HG03039 (cell line): ENCODE measurements around the gene CLMN.

Experiments used
- ATAC-seq: cut with Tn5 transposase; IDR thresholded peaks from one replicate; pipeline ENCODE4 v1.9.1; 2021; ENCODE audit warnings: mild to moderate bottlenecking, moderate library complexity; ENCODE audit not compliant: unreplicated experiment

Gene CLMN

DNA sequence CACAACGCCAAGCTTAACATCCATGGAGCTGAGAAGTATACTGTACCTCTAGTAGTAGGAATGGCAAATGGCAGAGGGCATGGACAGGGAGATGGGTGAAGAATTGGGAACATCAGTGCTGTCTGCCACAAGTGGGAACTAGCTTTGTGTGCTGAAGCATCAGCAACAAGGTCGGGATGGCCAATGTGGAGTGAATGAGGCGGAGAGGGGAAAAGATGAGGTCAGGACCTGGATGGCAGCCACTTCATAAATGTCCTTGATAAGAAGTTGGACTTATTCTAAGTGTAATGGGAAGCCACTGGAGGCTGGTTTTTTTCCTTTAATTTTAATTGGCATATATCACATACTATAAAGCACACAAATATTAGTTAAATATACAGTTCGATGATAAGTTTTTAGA lies 21.9 kb upstream of the CLMN start:
- ATAC-seq, result no peak

DNA sequence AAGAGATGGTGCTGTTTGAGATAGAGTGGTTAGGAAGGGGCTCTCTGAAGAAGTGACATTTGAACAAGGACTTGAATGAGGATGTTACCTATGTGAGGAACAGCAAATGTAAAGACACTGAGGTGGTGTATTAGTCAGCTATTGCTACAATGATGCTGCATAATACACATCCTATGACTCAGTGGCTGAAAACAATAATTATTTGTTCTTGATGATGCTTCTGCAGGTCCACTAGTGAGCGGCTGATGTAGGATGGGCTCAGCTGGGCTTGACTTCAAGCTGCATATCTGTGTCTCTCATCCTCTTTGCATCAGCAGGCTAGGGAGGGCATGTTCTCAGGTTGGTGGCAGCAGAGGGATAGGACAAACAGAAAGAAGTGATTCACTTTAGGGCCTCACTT lies 21.4 kb upstream of the CLMN start:
- ATAC-seq, result no peak

DNA sequence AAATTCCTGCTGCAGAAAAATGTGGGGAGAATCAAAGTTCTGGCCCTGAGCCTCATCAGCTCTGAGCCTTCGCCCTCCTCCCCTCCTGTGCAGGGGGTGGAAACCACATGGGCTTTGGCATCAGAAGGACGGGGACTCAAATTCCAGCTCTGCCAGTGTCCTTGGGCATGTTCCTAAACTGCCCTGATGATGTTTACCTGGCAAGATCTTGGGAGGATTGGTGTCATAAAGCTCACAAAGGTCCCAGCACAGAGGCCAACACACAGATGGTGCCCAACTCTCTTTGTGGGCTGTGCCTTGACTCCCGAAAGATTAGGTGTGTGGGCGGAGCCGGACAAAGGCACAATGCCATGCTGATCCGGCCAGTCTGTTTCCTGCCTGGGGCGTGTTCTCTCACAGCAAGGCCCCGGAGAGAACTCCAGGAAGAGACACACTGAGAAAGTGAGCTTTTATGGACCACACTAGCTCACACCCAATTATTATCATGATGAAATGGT lies 20.5 kb upstream of the CLMN start:
- no peak for ATAC-seq

DNA sequence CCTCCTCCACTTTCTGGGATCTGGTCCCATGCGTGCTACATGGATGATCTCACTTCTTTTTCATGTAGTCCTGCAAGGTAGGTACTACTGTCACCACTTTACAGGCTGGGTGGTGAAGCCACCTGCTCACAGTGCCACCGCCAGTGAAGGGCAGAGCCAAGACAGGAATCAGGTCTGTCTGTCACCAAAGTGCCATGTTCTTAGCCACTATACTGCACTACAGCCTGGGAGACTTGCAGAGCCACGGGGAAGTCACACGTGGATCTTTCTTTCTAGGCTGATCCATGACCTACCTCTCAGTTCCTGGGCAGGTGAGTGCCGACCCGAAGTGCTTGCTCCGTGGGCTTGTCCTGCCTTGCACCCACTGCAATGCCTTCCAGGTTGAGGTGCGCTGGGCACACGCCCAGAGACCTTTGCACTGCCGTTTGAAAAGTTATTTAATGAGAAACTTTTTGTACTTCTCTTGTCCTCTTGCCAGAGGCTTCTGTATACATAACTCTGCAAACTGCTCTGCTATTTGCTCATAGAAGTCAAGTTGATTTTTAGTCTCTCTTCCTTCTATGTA lies 19.7 kb upstream of the CLMN start:
- ATAC-seq, result no peak

DNA sequence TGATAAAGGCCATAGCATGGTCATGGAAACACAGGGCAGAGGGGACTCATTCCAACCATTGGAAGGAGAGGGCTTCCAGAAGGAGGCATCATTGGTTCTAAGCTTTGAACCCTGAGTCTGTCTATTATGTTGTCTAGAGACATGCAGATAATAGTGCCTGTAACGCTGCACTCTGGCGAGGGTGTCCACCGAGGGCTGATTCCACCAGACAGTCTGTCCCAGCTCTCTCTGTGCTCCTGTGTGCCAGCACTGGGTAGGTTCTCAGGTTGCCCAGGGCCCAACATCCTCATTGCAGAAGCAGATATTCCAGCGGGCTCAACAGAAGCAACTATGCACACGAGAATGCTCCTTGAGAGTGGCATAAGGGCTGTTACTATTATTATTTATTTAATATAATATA lies 18.7 kb upstream of the CLMN start:
- no peak for ATAC-seq

DNA sequence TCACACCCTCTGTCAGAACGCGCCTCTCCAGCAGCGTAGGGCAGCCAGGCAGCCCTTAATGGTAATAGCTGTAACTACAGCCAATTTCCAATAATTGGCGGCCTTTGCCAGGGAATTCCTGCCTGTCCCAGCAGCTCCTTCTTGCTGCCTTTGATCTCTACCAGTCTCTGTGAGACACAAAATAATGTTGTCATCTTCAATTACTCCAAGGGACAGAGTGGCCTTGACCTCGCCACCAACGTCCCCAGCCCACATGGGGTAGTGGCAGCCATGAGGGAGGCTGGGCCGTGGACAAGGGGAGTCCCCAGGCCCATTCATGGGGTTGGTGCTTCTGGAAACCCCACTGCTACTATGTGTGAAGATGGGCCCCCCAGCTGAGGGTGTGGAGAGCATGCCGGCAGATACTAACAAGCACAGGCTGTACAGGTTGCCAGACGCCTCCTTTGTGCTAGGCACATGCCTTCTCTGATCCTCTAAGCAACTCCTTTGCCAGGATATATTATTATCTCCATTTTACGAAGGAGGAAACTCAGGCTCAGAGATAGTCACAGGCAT lies 17.4 kb upstream of the CLMN start:
- ATAC-seq, result no peak

DNA sequence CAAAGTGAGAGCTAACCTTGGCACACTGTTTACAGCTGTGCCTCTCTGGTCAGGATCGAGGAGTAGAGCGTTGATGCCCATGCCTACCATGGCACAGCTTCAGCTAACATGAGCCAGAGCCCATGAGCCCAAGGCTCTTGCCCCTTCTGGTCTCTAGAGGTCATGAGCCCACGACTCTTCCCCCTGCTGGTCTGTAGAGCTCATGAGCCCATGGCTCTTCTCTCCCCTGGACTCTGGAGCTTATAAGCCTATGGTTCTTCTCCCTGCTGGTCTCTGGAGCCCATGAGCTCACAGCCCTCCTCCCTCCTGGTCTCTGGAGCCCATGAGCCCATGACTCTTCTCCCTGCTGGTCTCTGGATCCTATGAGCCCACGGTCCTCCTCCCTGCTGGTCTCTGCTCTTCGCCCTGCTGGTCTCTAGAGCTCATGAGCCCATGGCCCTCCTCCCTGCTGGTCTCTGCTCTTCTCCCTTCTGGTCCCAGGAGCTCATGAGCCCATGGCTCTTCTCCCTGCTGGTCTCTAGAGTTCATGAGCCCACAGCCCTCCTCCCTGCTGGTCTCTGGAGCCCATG lies 16.6 kb upstream of the CLMN start:
- ATAC-seq, result no peak

DNA sequence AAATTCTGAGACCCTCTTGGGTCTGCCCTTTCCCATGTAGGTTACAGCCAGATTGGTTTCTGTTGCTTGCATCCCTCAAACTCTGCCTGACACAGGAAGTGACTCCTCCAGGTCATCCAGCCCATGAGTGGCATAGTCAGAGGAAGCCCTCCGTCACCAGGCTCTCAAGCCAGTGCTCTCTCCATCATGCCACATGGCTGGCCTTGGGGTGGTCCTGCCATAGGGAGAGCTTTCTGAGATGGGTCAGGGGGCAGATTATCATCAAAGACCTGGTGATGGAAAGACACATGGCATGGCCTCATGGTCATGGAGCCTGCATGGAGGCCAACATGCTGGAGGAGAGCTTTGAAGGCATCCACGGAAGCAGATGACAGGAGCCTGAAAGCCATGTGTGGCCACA lies 15.4 kb upstream of the CLMN start:
- ATAC-seq, result no peak

DNA sequence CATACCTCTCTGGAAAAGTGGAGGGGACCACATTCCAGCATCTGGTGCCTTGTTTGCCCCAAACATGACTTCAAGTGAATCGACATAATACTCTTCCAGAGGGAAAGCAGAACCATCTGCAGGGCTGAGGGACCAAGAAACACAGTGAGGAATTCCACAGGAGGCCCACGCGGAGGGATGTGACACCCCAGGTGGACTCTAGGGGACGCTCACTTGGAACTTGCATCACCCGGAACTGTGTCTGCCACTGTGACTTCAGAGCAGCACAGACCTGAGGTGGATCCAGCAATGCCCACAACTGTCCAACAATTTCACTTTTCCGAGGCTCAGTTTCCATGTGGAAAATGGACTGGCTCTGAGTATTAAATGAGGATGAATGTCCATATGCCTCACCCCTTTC lies 14.3 kb upstream of the CLMN start:
- ATAC-seq, result no peak

DNA sequence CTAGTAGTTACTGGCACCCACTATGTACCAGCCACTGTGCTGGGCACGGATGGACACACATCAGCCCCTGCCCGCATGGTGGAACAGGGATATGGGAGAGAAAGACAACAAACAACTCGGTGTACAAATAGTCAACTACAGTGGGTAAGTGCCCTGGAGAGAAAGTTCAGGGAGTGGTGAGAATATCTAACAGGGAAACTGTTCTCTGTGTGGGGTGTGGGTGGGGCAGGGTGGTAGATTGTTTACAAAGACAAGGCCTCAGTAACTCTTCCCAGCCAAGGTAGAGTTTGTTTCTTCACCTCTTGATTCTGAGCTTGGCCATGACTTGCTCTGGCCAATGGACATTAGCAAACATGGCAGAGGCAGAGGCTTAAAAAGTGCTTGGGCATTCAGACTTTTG lies 12.9 kb upstream of the CLMN start:
- no peak for ATAC-seq

DNA sequence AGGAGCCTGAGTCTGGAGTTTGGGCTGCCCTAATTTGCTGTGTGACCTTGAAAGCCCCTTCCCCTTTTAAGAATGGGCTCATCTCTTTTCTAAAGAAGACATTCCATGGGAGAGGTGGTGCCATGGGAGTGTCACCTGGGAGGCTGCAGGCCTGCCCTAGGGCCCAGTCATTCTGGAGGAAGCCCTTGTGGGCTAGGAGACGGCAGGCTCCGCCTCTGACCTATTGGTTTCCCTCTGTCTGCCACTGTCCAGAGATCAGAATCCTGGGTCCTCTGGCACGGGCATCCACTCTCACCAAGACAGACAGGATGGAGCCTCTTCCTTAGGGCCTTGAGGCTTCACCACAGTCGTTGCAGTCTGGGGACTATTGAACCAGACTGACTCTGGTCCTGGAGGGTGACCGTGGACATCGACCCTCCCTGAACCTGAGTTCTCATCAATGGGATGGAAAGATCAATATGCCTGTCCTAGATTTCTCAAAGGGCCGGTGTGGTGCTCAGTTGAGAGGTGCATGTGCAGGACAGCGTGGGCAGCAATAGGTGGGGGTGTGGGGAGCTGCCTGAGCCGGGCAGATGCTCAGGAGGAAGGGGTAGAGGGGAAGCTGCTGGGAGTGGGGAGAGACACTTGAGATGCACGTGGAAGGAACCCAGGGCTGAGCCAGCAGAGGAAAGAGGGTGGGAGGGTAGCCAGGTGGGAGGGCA lies 12.2 kb upstream of the CLMN start:
- no peak for ATAC-seq

DNA sequence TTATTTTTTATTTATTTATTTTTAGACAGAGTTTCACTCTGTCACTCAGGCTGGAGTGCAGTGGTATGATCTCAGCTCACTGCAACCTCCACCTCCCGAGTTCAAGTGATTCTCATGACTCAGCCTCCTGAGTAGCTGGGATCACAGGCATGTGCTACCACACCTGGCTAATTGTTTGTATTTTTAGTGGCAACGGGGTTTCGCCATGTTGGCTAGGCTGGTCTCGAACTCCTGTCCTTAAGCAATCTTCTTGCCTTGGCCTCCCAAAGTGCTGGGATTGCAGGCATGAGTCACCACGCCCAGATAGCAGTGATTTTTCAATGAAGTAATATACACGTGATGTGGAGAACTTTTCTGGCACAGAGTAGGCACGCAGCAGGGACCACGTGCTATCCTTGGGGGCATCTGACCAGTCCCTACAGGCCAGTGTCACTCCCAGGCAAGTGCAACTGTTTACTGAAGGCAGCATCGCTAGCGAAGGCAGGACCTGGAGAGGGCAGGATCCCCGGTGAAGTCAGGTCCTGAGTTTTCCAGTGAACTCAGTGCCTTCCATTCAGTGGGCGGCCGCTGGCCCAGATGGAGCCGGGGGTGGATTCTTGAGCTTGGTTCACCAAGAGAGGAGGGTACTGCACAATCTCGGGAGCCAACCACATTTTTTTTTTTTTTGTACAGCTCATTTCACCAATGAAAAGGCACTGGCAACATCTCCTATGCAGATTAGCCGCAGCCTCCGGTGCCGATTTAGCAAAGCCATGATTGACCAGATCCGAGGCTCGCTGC lies 11.1 kb upstream of the CLMN start:
- no peak for ATAC-seq

DNA sequence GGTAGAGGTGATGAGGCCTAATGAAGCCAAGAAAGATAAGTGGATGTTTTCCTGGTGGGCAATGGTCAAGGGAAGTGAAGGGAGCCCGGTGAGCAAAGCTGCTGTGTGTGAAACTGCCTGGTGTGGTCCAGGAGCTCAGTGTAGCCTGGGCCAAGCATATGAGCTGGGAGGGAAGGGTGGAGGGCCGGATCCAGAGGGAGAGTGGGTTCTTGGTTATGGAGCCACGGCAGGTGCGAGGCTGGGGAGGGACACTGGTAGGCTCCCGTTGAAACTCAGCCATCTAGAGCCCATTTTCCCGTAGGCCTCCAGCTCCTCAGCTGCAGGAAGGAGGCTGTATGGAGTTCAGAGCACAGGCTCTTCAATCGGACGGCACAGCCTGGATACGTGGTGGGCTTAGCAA lies 10.2 kb upstream of the CLMN start:
- no peak for ATAC-seq

DNA sequence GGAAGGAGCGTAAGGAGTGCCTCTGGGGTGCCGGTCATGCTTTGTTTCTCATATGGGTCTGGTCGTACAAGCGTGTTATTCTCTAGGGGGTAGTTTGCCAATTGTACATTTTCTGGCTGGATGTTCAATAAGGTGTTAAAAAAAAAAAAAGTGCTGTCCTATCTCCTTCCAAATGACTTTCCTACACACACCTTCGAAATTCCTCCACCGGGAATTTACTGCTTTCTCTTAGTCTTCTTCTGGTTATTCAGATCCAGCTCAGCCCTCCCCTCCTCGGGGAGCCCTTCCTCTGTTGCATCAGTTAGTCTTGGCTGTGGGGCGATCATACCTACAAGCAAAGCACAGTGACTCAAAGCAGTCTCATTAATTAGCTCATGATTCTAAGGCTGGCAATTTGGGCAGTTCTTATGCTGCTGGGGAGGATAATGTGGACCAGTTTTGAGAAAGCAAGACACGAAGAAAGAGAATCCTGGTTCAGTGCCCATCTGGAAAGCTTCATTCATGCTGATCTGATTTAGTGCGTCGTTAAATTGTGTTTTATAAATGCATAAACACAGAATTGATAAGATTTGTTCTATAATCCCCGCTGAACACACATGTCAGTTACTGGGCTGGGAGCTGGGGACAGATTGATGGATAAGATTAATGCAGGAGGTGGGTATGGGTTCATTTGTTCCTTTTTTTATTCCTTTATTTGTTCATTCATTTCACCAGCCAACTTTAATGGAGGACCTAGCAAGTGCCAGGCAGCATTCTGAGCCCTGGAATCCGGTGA lies 9.2 kb upstream of the CLMN start:
- ATAC-seq, result no peak

DNA sequence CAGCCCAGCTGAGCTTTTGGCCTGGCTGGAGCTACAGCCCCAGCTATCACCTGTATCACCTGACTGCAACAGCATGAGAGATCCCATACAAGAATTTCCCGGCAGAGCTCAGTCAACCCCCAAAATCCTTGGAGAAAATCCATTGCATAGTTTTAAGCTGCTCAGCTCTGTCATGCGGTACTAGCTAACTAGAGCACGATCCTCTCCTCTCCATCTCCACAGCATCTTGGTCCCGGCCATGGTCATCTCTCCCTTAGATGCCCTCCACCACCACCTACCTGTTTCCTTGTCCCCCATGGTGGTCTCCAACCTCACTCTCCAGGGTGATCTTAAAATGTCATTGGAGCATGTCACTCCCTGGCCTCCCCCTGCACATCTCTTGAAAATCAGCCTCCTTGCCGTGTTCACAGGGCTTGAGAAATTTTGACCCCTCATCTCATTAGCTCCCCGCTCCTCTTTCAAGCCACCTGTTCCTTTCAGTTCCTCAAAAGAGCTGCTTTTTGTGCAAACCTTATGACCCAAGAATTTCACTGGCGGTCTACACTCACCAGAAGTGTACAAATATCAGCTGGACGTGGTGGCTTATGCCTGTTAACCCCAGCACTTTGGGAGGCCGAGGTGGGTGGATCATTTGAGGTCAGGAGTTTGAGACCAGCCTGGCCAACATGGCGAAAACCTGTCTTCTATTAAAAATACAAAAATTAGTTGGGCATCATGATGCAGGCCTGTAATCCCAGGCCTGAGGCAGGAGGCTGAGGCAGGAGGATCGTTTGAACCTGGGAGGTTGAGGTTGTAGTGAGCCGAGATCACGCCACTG lies 8.1 kb upstream of the CLMN start:
- ATAC-seq, result peak; percentile 93

DNA sequence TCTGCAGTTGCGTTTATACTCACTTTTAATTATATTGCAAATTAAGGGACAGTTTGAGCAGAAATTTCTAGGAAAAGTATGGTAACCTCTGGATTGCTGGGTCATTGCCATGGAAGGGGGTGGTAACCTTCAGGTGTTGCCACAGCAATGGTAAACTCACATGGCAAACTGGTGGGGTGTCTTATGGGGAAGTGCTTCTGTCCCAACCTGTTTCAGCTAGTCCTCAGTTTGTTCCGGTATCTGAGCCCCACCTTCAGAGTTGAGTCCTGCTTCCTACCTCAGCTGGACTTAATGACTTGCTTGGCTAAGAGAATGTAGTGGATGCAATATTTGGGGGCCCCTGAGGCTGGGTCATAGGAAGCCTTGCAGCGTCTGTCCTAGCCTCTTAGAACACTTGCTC lies 7.3 kb upstream of the CLMN start:
- no peak for ATAC-seq

DNA sequence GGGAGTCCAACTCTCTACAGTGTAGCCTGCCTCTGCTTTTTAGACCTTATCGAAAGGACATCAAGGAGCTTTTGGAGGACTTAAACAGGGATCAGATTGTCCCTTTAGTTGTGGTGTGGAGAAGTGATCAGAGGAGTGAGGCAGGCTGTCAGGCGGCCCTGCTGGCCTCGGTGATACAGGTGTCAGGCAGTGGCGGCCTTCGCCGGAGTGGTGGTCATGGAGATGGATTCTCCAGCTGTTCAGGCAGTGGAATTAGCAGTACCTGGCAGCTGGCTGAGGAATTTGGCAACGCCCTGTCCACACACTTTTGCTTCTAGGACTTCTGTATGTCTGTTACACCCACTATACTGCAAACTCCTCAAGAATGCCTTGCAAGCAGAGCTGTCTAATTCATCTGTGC lies 4.2 kb upstream of the CLMN start:
- no peak for ATAC-seq

DNA sequence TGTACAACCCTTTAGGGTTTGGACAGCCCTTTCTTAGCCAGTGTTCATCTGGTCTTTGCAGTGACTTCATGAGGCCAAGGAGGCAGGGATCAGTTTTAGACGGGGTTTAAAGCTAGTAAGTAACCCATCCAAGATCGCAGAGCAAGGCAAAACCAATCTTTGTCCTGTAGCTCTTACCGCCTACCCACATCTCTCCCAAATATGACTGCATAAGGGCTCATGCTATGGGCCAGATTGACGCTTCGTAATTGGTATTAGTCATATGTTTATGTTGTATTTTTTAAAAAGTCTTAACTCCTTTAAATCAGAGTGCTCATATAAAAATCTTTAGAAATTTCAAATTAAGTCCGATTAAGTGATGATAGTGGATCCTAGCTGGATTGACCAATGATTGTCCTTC lies 3.7 kb upstream of the CLMN start:
- ATAC-seq, result no peak

DNA sequence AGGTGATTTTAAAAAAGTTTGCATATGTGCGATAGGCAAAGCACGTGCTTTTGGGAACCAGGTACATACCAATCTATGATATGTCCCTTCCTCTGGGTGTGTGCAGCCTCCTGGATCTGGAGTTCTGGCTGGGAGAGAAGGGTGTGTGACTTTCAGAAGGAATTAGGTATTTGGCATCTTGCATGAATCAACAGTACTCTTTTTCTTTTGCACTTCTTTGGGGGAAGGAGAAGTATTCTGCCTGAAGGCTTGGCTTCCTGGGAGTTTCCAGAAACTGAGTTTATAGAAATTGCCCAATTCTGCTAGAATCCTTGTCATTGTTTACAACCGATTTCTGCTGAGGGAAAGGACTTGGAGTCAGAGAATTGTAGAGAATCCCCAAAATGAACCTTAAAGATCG lies 2.9 kb upstream of the CLMN start:
- no peak for ATAC-seq
